ENCODE results near the gene SBF2. TPM values are rescaled to one million over a fixed set of nuclear protein-coding genes. Genes with fewer than 3 reads are reported as not detected.

Gene SBF2
- total and polyA plus RNA-seq, 9 of the 15 experiments (the other 6 are each of a cell fraction or from before 2014, with no cell fraction given), result 0.80 to 9.5 (median 5.0) TPM

GRCh38 chr11:10050561-10050960 is 243.5 kb downstream of the SBF2 start (continued):
- TF ChIP-seq, protein P1, sequence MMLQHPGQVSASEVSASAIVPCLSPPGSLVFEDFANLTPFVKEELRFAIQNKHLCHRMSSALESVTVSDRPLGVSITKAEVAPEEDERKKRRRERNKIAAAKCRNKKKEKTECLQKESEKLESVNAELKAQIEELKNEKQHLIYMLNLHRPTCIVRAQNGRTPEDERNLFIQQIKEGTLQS (IDR thresholded peaks at IDR 0.05), result peak; percentile 32; the same call in 1 of the 2 replicates
- TF ChIP-seq, protein P1 (CRISPR knock-in tag; conservative IDR thresholded peaks at IDR 0.05), result no peak
- TF ChIP-seq HDGF (IDR thresholded peaks at IDR 0.05), result no peak
- no peak for TF ChIP-seq SMARCC2 (IDR thresholded peaks at IDR 0.05; ENCODE audit: low read depth)
- TF ChIP-seq ZKSCAN8 (CRISPR knock-in tag; IDR thresholded peaks at IDR 0.05), result no peak
- no peak for TF ChIP-seq SMAD2 (IDR thresholded peaks at IDR 0.05; ENCODE audit: low read depth, low read length)
- TF ChIP-seq, protein P2, sequence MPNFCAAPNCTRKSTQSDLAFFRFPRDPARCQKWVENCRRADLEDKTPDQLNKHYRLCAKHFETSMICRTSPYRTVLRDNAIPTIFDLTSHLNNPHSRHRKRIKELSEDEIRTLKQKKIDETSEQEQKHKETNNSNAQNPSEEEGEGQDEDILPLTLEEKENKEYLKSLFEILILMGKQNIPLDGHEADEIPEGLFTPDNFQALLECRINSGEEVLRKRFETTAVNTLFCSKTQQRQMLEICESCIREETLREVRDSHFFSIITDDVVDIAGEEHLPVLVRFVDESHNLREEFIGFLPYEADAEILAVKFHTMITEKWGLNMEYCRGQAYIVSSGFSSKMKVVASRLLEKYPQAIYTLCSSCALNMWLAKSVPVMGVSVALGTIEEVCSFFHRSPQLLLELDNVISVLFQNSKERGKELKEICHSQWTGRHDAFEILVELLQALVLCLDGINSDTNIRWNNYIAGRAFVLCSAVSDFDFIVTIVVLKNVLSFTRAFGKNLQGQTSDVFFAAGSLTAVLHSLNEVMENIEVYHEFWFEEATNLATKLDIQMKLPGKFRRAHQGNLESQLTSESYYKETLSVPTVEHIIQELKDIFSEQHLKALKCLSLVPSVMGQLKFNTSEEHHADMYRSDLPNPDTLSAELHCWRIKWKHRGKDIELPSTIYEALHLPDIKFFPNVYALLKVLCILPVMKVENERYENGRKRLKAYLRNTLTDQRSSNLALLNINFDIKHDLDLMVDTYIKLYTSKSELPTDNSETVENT (CRISPR knock-in tag; IDR thresholded peaks at IDR 0.05), result no peak
- no peak for TF ChIP-seq STAT6 (CRISPR knock-in tag; IDR thresholded peaks at IDR 0.05)
- no peak for TF ChIP-seq ZNF239 (CRISPR knock-in tag; IDR thresholded peaks at IDR 0.05)
- no peak for TF ChIP-seq NRF1 (conservative IDR thresholded peaks at IDR 0.05 in 1 of 2, IDR thresholded peaks at IDR 0.05 in 1 of 2)
- TF ChIP-seq NONO (IDR thresholded peaks at IDR 0.05; ENCODE audit: low read depth in 2 of 2, low read length in 1 of 2), result no peak
- TF ChIP-seq ZNF354B (CRISPR knock-in tag; IDR thresholded peaks at IDR 0.05), result no peak
- TF ChIP-seq TEAD1 (CRISPR knock-in tag; IDR thresholded peaks at IDR 0.05), result no peak
